ENCODE data around the gene MSN.
"Not testable (repeated sequence)": the region's sequence is repeated elsewhere in the genome, so short reads cannot be mapped to it uniquely, and the experiment has no call there.

Gene MSN

GRCh38 chrX:65757943-65758342, 90.5 kb downstream of the MSN start:
- no peak overlapping the region for H3K4me3 ChIP-seq (ENCODE audit: low read length)
- TF ChIP-seq, protein P1, sequence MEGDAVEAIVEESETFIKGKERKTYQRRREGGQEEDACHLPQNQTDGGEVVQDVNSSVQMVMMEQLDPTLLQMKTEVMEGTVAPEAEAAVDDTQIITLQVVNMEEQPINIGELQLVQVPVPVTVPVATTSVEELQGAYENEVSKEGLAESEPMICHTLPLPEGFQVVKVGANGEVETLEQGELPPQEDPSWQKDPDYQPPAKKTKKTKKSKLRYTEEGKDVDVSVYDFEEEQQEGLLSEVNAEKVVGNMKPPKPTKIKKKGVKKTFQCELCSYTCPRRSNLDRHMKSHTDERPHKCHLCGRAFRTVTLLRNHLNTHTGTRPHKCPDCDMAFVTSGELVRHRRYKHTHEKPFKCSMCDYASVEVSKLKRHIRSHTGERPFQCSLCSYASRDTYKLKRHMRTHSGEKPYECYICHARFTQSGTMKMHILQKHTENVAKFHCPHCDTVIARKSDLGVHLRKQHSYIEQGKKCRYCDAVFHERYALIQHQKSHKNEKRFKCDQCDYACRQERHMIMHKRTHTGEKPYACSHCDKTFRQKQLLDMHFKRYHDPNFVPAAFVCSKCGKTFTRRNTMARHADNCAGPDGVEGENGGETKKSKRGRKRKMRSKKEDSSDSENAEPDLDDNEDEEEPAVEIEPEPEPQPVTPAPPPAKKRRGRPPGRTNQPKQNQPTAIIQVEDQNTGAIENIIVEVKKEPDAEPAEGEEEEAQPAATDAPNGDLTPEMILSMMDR (IDR thresholded peaks at IDR 0.05; ENCODE audit: insufficient read depth, low read depth, low read length, missing control alignments): no peak
- peak; percentile 51 for DNase-seq (ENCODE audit: low read depth)

DNA sequence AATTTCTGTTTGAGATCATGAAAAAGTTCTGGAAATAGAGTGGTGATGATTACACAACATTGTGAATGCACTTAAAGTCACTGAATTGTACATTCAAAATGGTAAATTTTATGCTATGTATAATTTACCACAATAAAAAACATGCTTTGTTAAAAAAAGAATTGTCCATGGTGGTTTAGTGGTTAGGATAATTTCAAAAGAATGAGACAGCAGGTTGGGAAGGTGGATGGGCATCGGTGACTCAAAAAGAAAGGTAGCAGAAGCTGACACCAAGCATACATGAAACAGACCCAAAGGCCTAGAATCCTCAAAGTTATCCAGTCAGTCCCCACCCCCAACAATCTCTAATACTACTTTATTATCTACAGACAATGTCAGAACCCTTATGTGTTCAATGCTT, 91.1 kb downstream of the MSN start:
- no peak overlapping the region for H3K4me3 ChIP-seq (ENCODE audit: low read length)
- TF ChIP-seq, protein P1 (IDR thresholded peaks at IDR 0.05; ENCODE audit: insufficient read depth, low read depth, low read length, missing control alignments): no peak
- DNase-seq (ENCODE audit: low read depth): no peak

- H3K4me3 ChIP-seq (ENCODE audit: low read length); DNase-seq (ENCODE audit: low read depth): not testable (repeated sequence)
Observed at GRCh38 chrX:65759525-65759924, 92.1 kb downstream of the MSN start.

- DNase-seq (ENCODE audit: low read depth): no peak
- TF ChIP-seq, protein P1 (IDR thresholded peaks at IDR 0.05; ENCODE audit: insufficient read depth, low read depth, low read length, missing control alignments): no peak
- no peak overlapping the region for H3K4me3 ChIP-seq (ENCODE audit: low read length)
Observed at GRCh38 chrX:65769564-65770292, 102.3 kb downstream of the MSN start.

DNA sequence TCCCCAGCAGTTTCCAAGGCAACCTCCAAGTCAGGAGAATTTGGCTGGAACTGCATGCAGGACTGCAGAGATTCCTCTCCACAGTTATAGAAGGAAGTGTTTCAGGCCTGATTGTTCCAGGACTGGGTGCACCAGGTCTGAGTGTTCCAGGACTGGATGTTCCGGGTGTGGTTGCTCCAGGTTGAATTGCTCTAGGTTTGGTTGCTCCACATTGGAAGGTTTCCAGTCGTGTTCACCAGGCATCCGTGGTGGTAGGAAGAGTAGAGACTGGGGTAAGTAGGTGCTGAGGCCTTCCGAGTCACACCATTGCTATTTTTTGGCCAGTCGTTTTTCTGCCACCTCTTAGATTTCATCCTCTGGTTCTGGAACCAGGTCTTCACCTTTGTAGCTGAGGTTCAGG, 105.4 kb downstream of the MSN start:
- TF ChIP-seq, protein P1 (IDR thresholded peaks at IDR 0.05; ENCODE audit: insufficient read depth, low read depth, low read length, missing control alignments): no peak
- H3K4me3 ChIP-seq (ENCODE audit: low read length): no peak overlapping the region
- DNase-seq (ENCODE audit: low read depth): peak; percentile 17

DNA sequence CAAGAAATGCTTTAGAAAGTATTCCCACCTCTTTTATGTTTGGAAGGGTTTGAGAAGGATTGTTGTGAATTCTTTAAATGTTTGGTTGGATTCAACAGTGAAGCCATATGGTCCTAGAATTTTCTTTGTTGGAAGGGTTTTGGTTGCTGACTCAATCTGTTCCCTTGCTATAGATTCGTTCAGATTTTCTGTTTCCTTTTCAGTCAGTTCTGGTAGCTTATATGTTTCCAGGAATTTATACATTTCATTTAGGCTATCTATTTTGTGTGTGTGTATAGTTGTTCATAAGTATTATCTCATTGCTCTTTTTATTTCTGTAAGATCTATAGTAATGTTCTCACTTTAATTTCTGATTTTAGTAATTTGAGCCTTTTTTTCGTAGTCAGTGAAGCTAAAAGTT, 114.4 kb downstream of the MSN start:
- H3K4me3 ChIP-seq (ENCODE audit: low read length): no peak overlapping the region

DNA sequence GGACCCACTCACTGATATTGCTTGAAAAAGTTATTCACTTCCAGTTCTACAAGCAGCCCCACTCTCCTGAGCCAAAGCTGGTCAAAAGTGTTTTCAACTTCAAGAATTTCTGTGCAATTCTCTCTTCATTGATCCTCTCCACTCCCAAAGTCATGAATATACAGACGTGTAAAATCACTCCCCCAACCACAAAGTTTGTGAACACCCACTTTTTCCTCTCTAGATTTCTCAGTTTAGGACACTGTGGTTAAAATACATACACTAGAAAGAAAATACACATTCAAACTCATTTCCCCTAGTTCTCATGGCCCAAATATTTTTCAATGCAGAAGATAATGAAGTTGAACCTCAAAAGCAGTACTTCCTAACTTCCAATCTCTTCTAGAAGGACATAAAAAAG, 116.3 kb downstream of the MSN start:
- TF ChIP-seq, protein P1 (IDR thresholded peaks at IDR 0.05; ENCODE audit: insufficient read depth, low read depth, low read length, missing control alignments): no peak

More for the DNA sequence above, 114.4 kb downstream of the MSN start:
- DNase-seq (ENCODE audit: low read depth): no peak
- TF ChIP-seq, protein P1 (IDR thresholded peaks at IDR 0.05; ENCODE audit: insufficient read depth, low read depth, low read length, missing control alignments): no peak

More for the DNA sequence above, 116.3 kb downstream of the MSN start:
- no peak for DNase-seq (ENCODE audit: low read depth)
- no peak overlapping the region for H3K4me3 ChIP-seq (ENCODE audit: low read length)

Measured in epithelial cell of esophagus (primary cell).